KMS-11 (cell line): ENCODE data around the gene DHX34.

Experiments
- H2AFZ ChIP-seq: fragments of 200-600 bp; sonication (generic); 2 replicates; pipeline ENCODE4 v1.6.1; 2016; ENCODE audit warnings: antibody characterized with exemption, mixed run types, low read depth
- H3K27ac ChIP-seq: fragments of 200-600 bp; sonication (generic); 2 replicates; pipeline ENCODE4 v1.6.1; 2016; ENCODE audit warnings: mild to moderate bottlenecking, mixed run types
- H3K27me3 ChIP-seq: fragments of 200-600 bp; sonication (generic); 2 replicates; pipeline ENCODE4 v1.6.1; 2017; ENCODE audit warnings: mild to moderate bottlenecking, low read depth, mixed run types, moderate library complexity; ENCODE audit not compliant: insufficient read depth
- H3K36me3 ChIP-seq: fragments of 200-600 bp; sonication (generic); 2 replicates; pipeline ENCODE4 v1.6.1; 2017; ENCODE audit warnings: mild to moderate bottlenecking, mixed run types; ENCODE audit not compliant: insufficient read depth
- H3K4me1 ChIP-seq: fragments of 200-600 bp; sonication (generic); 2 replicates; pipeline ENCODE4 v1.6.1; 2016; ENCODE audit warnings: mild to moderate bottlenecking, low read depth, mixed run types; ENCODE audit not compliant: poor library complexity, severe bottlenecking
- H3K4me2 ChIP-seq: fragments of 200-600 bp; sonication (generic); 2 replicates; pipeline ENCODE4 v1.7.0; 2016; ENCODE audit warnings: mild to moderate bottlenecking, mixed run types
- H3K4me3 ChIP-seq: fragments of 200-600 bp; sonication (generic); IDR thresholded peaks from 2 replicates; pipeline ENCODE4 v1.6.1; 2017; ENCODE audit warnings: low read depth, low read length, mixed read lengths; ENCODE audit not compliant: insufficient read depth
- H3K79me2 ChIP-seq: fragments of 200-600 bp; sonication (generic); 2 replicates; pipeline ENCODE4 v1.6.1; 2016; ENCODE audit warnings: low read depth, mixed run types; ENCODE audit not compliant: insufficient read depth
- H3K9ac ChIP-seq: fragments of 200-600 bp; sonication (generic); 2 replicates; pipeline ENCODE4 v1.6.1; 2016; ENCODE audit warnings: mild to moderate bottlenecking, mixed run types
- H4K20me1 ChIP-seq: fragments of 200-600 bp; sonication (generic); 2 replicates; pipeline ENCODE4 v1.6.1; 2016; ENCODE audit warnings: mild to moderate bottlenecking, mixed run types; ENCODE audit not compliant: insufficient read depth
- CTCF ChIP-seq: fragments of 200-600 bp; sonication (generic); conservative IDR thresholded peaks from 2 replicates; pipeline ENCODE4 v1.6.1; 2017; ENCODE audit warnings: low read depth, mild to moderate bottlenecking, antibody characterized with exemption, low read length, moderate library complexity, mixed read lengths

Gene DHX34

GRCh38 chr19:47429140-47429793 is 80.2 kb downstream of the DHX34 start:
- peaks cover 29% of the 10 kb centered on the region for H3K4me1 ChIP-seq
- no peak overlapping the region for H3K27ac ChIP-seq
- H3K4me3 ChIP-seq: no peak overlapping the region
- TF ChIP-seq CTCF: no peak
- no peaks in the 10 kb centered on the region for H4K20me1 ChIP-seq
- H3K9ac ChIP-seq: no peak overlapping the region
- H3K27me3 ChIP-seq: peaks cover 32% of the 10 kb centered on the region
- peak overlapping the region; percentile 84 for H3K4me2 ChIP-seq
- H3K79me2 ChIP-seq: no peaks in the 10 kb centered on the region
- H3K36me3 ChIP-seq: no peaks in the 10 kb centered on the region
- peak overlapping the region; percentile 66; the same call in 1 of the 2 replicates for H2AFZ ChIP-seq

GRCh38 chr19:47430041-47430802 is 81.1 kb downstream of the DHX34 start:
- Histone ChIP-seq H3K27me3 (peaks cover 32% of the 10 kb centered on the region), H3K4me3 (no peak overlapping the region), H3K36me3 (no peaks in the 10 kb centered on the region), H3K79me2 (no peaks in the 10 kb centered on the region), H4K20me1 (no peaks in the 10 kb centered on the region), H3K4me2 (no peak overlapping the region), H2AFZ (no peak overlapping the region), H3K9ac (no peak overlapping the region), H3K4me1 (peaks cover 36% of the 10 kb centered on the region), H3K27ac (no peak overlapping the region)
- no peak for TF ChIP-seq CTCF

- Histone ChIP-seq H4K20me1 (no peaks in the 10 kb centered on the region), H3K4me3 (no peak overlapping the region), H3K4me2 (no peak overlapping the region), H2AFZ (no peak overlapping the region), H3K9ac (no peak overlapping the region), H3K27ac (no peak overlapping the region), H3K4me1 (peaks cover 40% of the 10 kb centered on the region), H3K36me3 (no peaks in the 10 kb centered on the region), H3K79me2 (no peaks in the 10 kb centered on the region), H3K27me3 (peaks cover 32% of the 10 kb centered on the region; the same call in 1 of the 2 replicates)
- no peak for TF ChIP-seq CTCF
These were observed 83.0 kb downstream of the DHX34 start for GRCh38 chr19:47432091-47432490.
